Measurements from ENCODE around the gene HSDL2.

The HSDL2 gene

GRCh38 chr9:112337547-112337946 is 42.4 kb upstream of the HSDL2 start:
- TF ChIP-seq, protein P1, sequence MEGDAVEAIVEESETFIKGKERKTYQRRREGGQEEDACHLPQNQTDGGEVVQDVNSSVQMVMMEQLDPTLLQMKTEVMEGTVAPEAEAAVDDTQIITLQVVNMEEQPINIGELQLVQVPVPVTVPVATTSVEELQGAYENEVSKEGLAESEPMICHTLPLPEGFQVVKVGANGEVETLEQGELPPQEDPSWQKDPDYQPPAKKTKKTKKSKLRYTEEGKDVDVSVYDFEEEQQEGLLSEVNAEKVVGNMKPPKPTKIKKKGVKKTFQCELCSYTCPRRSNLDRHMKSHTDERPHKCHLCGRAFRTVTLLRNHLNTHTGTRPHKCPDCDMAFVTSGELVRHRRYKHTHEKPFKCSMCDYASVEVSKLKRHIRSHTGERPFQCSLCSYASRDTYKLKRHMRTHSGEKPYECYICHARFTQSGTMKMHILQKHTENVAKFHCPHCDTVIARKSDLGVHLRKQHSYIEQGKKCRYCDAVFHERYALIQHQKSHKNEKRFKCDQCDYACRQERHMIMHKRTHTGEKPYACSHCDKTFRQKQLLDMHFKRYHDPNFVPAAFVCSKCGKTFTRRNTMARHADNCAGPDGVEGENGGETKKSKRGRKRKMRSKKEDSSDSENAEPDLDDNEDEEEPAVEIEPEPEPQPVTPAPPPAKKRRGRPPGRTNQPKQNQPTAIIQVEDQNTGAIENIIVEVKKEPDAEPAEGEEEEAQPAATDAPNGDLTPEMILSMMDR (conservative IDR thresholded peaks at IDR 0.05), result no peak
- no peak overlapping the region; the same call in 1 of the 2 replicates for H3K27ac ChIP-seq

DNA sequence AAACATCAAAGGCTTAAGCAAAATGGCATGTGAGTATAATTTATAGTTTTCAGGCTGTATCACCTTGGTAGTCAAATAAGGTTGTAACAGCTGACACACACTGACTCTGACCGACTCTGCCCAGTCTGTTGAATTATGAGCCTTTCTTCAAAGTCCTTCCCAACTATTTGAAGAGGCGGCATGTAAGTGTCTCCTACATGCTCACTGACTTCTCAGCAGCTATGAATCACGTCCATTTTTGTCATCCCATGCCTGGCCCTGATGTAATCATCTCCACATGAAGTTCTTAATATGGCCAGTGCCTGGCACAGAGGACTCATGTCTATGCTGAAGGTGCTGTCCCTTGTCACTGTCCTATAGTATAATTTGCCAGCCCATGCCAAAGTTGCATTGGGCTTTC is 41.3 kb upstream of the HSDL2 start:
- H3K27ac ChIP-seq, result peak overlapping the region; percentile 8; the same call in 1 of the 2 replicates
- TF ChIP-seq, protein P1 (conservative IDR thresholded peaks at IDR 0.05), result no peak

DNA sequence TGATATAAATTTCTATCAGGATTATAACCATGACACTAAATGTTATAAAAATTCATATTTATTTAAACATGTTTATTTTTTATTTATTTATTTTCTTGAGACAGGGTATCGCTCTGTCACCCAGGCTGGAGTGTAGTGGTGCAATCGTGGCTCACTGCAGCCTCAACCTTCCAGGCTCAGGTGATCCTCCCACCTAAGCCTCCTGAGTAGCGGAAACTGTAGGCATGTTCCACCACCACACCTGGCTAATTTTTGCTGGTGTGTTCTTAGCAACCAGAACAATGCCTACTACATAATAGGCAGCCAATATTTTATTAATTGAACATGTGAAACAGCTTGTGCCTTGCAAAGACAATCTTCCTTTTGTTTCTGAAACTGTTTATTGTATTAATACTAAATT is 40.0 kb upstream of the HSDL2 start:
- TF ChIP-seq, protein P1 (conservative IDR thresholded peaks at IDR 0.05), result no peak
- H3K27ac ChIP-seq, result no peak overlapping the region

DNA sequence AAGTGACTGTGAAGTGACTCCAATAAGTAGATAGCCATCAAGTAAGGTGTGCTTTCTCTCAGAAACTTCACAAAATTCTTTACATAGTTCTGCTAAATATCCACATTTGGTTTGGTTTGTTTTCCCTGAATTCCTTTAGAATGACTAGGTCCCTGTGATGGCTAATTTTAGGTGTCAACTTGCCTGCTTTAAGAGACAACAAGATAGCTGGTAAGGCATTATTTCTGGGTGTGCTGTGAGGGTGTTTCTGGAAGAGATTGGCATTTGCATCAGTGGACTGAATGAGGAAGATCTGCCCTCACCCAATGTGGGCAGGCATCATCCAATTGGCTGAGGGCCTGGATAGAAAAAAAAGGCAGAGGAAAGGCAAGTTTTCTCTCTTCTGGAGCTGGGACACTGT is 38.2 kb upstream of the HSDL2 start:
- TF ChIP-seq, protein P1 (conservative IDR thresholded peaks at IDR 0.05), result no peak
- H3K27ac ChIP-seq, result no peak overlapping the region

DNA sequence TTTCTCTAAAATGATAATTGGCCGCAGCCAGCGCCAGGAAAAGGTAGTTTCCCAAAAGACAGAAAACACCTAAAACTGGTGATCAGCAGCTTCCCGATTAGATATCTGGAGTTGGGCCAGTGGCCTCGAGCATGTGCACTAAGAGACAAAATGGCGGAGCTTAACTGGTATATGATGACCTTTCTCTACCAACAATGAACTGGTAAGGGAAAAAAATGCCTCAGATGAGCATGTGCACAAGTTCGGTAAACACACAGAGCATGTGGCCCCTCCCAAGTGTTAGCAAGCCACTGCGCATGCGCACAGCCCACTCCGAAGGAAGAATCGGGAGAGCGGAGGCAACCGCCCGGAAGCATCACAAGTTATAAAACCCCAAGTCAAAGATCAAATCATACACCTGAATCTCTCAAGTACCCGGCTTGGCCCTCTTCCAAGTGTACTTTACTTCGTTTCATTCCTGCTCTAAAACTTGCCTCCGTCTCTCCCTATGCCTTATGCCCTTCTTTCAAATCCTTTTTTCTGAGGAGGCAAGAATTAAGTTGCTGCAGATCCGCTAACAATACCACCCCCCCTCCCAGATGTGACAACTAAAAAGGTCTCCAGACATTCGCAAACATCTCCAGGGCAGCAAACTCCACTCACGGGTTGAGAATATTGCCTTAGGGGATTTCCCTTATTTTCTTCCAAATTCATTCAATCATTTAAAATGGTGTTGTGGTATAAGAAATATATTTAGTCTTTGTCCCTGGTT is 31.5 kb upstream of the HSDL2 start:
- TF ChIP-seq, protein P1 (conservative IDR thresholded peaks at IDR 0.05), result no peak
- peak overlapping the region; percentile 59 for H3K27ac ChIP-seq

GRCh38 chr9:112349008-112349333 is 30.9 kb upstream of the HSDL2 start:
- TF ChIP-seq, protein P1 (conservative IDR thresholded peaks at IDR 0.05), result no peak
- peak overlapping the region; percentile 59 for H3K27ac ChIP-seq

DNA sequence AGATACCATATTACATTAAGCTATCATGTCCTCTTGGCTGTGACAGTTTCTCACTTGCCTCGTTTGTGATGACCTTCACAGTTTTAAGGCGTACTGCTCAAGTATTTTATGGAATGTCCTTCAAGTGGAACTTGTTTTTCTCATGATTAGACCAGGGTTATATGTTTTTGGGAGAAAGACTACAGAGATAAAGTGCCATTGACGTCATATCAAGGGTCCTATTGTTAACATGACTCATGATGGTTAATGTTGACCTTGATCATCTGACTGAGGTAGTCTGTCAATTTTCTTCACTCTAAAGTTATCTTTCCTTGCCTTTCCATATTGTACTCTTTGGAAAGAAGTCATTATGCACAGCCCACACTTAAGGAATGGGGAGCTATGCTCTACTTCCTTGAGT is 28.7 kb upstream of the HSDL2 start:
- H3K27ac ChIP-seq, result no peak overlapping the region
- TF ChIP-seq, protein P1 (conservative IDR thresholded peaks at IDR 0.05), result no peak
